ENCODE results near the gene LNX1. TPM values are rescaled to one million over a fixed set of nuclear protein-coding genes. Genes with fewer than 3 reads are reported as not detected.
A peak's percentile ranks its signal among the peaks of the same experiment; 100 is the strongest.

Gene LNX1
- total and polyA plus RNA-seq, 10 of the 15 experiments (the other 5 are each of a cell fraction or from before 2014, with no cell fraction given), result 0.72 to 1.4 (median 1.0) TPM

DNA sequence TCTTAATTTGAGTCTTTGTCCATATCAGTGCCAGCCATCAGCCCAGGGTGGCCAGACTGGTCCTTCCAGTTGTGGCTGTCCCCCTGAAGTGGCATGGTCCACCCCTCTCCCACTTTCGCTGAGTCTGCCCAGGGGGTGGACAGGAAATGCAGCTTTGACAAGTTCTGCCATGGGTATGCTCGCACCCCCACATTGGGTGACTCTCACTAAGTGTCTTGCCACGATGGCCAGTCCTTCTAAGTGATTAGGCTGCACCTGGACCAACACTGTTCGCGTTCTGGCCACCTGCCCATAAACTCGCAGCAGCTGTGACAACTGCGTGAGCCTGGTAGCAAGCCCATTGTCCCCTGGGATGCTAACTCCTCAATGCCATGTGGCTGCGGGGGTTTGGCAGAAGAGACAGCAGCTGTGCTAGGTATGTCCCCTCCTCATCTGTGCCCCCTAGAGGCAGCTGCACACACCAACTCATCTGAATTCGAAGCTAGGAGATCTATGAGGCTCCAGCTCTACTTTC is 10.0 kb upstream of the LNX1 start (continued):
- no peak for TF ChIP-seq SUPT20H (IDR thresholded peaks at IDR 0.05; ENCODE audit: borderline replicate concordance, control insufficient read depth, low read depth, low read length)
- TF ChIP-seq RELA (IDR thresholded peaks at IDR 0.05; ENCODE audit: borderline replicate concordance, partially characterized antibody), result no peak
- TF ChIP-seq RCOR1 (conservative IDR thresholded peaks at IDR 0.05; ENCODE audit: low read depth, low read length), result no peak
- TF ChIP-seq KAT2A (conservative IDR thresholded peaks at IDR 0.05; ENCODE audit: control insufficient read depth, low read depth, low read length), result no peak
- no peak for TF ChIP-seq WRNIP1 (IDR thresholded peaks at IDR 0.05; ENCODE audit: borderline replicate concordance, low read depth, low read length)
- TF ChIP-seq ETV6 (conservative IDR thresholded peaks at IDR 0.05 in 1 of 2, IDR thresholded peaks at IDR 0.05 in 1 of 2; ENCODE audit: borderline replicate concordance in 1 of 2, low read depth in 1 of 2), result no peak
- TF ChIP-seq FOS (IDR thresholded peaks at IDR 0.05; ENCODE audit: borderline replicate concordance, extremely low read depth, insufficient read length), result no peak
- TF ChIP-seq, protein P1, sequence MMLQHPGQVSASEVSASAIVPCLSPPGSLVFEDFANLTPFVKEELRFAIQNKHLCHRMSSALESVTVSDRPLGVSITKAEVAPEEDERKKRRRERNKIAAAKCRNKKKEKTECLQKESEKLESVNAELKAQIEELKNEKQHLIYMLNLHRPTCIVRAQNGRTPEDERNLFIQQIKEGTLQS (IDR thresholded peaks at IDR 0.05; ENCODE audit: borderline replicate concordance, extremely low read depth, low read depth, low read length), result no peak
- TF ChIP-seq, protein P2, sequence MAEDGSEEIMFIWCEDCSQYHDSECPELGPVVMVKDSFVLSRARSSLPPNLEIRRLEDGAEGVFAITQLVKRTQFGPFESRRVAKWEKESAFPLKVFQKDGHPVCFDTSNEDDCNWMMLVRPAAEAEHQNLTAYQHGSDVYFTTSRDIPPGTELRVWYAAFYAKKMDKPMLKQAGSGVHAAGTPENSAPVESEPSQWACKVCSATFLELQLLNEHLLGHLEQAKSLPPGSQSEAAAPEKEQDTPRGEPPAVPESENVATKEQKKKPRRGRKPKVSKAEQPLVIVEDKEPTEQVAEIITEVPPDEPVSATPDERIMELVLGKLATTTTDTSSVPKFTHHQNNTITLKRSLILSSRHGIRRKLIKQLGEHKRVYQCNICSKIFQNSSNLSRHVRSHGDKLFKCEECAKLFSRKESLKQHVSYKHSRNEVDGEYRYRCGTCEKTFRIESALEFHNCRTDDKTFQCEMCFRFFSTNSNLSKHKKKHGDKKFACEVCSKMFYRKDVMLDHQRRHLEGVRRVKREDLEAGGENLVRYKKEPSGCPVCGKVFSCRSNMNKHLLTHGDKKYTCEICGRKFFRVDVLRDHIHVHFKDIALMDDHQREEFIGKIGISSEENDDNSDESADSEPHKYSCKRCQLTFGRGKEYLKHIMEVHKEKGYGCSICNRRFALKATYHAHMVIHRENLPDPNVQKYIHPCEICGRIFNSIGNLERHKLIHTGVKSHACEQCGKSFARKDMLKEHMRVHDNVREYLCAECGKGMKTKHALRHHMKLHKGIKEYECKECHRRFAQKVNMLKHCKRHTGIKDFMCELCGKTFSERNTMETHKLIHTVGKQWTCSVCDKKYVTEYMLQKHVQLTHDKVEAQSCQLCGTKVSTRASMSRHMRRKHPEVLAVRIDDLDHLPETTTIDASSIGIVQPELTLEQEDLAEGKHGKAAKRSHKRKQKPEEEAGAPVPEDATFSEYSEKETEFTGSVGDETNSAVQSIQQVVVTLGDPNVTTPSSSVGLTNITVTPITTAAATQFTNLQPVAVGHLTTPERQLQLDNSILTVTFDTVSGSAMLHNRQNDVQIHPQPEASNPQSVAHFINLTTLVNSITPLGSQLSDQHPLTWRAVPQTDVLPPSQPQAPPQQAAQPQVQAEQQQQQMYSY (CRISPR knock-in tag; IDR thresholded peaks at IDR 0.05), result no peak
- TF ChIP-seq ZNF207 (IDR thresholded peaks at IDR 0.05; ENCODE audit: borderline replicate concordance), result no peak
- TF ChIP-seq TCF12 (IDR thresholded peaks at IDR 0.05; ENCODE audit: low read depth, low read length), result peak; percentile 87
- TF ChIP-seq, protein P3, sequence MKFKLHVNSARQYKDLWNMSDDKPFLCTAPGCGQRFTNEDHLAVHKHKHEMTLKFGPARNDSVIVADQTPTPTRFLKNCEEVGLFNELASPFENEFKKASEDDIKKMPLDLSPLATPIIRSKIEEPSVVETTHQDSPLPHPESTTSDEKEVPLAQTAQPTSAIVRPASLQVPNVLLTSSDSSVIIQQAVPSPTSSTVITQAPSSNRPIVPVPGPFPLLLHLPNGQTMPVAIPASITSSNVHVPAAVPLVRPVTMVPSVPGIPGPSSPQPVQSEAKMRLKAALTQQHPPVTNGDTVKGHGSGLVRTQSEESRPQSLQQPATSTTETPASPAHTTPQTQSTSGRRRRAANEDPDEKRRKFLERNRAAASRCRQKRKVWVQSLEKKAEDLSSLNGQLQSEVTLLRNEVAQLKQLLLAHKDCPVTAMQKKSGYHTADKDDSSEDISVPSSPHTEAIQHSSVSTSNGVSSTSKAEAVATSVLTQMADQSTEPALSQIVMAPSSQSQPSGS (IDR thresholded peaks at IDR 0.05; ENCODE audit: low read length), result no peak
- 0 out of 2 replicates have a peak, but pooled peaks have one; percentile 31 for TF ChIP-seq YY1 (IDR thresholded peaks at IDR 0.05; ENCODE audit: low read depth, low read length)
- no peak for TF ChIP-seq NFXL1 (IDR thresholded peaks at IDR 0.05; ENCODE audit: borderline replicate concordance)
- peak; percentile 61; the same call in 1 of the 2 replicates for TF ChIP-seq TCF3 (IDR thresholded peaks at IDR 0.05; ENCODE audit: borderline replicate concordance, insufficient read depth, low read depth, low read length)
- no peak for TF ChIP-seq TAF1 (IDR thresholded peaks at IDR 0.05; ENCODE audit: borderline replicate concordance, low read depth, low read length)
- no peak for TF ChIP-seq JUNB (IDR thresholded peaks at IDR 0.05)
- TF ChIP-seq EED (IDR thresholded peaks at IDR 0.05; ENCODE audit: low read depth), result peak; percentile 14; the same call in 1 of the 2 replicates
- TF ChIP-seq HDAC6 (IDR thresholded peaks at IDR 0.05; ENCODE audit: unreplicated experiment), result no peak
- TF ChIP-seq, protein P4, sequence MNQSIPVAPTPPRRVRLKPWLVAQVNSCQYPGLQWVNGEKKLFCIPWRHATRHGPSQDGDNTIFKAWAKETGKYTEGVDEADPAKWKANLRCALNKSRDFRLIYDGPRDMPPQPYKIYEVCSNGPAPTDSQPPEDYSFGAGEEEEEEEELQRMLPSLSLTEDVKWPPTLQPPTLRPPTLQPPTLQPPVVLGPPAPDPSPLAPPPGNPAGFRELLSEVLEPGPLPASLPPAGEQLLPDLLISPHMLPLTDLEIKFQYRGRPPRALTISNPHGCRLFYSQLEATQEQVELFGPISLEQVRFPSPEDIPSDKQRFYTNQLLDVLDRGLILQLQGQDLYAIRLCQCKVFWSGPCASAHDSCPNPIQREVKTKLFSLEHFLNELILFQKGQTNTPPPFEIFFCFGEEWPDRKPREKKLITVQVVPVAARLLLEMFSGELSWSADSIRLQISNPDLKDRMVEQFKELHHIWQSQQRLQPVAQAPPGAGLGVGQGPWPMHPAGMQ (IDR thresholded peaks at IDR 0.05; ENCODE audit: borderline replicate concordance), result no peak
- no peak for TF ChIP-seq TCF7 (IDR thresholded peaks at IDR 0.05; ENCODE audit: borderline replicate concordance)
- TF ChIP-seq BMI1 (IDR thresholded peaks at IDR 0.05; ENCODE audit: borderline replicate concordance), result no peak
- peak; percentile 45; the same call in 1 of the 2 replicates for TF ChIP-seq LARP7 (IDR thresholded peaks at IDR 0.05)
- TF ChIP-seq ASH2L (IDR thresholded peaks at IDR 0.05; ENCODE audit: borderline replicate concordance, low read depth), result no peak
- no peak for TF ChIP-seq BACH1 (IDR thresholded peaks at IDR 0.05; ENCODE audit: borderline replicate concordance)

Measured in GM12878 (cell line).